ENCODE measurements around the gene MMUT.

MMUT gene

DNA sequence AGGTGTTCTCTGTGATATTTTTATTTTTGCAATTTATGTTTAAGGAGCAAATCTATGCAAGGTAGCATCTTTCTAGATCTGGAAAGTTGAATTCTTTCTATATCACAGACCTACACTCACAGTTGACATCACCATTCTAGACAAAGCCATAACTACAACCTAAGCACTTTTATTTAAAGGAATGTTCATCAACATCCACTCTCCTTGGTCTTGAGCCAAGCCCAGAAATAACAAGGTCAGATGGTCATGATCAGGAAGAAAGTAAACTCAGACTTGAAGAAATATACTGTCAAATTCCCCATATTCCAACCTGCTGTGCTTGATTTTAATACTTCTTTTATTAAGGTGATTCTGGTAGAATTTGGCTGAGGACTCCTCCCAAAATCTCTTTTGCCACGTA lies 32.2 kb downstream of the MMUT start:
- in situ Hi-C loops (cut with MboI; ENCODE audit: low sequenced_read_pairs, unreplicated experiment), result no loop called here
- DNase-seq (ENCODE audit: low spot score), result no peak
- TF ChIP-seq, protein P1, sequence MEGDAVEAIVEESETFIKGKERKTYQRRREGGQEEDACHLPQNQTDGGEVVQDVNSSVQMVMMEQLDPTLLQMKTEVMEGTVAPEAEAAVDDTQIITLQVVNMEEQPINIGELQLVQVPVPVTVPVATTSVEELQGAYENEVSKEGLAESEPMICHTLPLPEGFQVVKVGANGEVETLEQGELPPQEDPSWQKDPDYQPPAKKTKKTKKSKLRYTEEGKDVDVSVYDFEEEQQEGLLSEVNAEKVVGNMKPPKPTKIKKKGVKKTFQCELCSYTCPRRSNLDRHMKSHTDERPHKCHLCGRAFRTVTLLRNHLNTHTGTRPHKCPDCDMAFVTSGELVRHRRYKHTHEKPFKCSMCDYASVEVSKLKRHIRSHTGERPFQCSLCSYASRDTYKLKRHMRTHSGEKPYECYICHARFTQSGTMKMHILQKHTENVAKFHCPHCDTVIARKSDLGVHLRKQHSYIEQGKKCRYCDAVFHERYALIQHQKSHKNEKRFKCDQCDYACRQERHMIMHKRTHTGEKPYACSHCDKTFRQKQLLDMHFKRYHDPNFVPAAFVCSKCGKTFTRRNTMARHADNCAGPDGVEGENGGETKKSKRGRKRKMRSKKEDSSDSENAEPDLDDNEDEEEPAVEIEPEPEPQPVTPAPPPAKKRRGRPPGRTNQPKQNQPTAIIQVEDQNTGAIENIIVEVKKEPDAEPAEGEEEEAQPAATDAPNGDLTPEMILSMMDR (IDR thresholded peaks at IDR 0.05; ENCODE audit: borderline replicate concordance, control extremely low read depth, extremely low read depth, insufficient read depth, missing control alignments), result no peak

DNA sequence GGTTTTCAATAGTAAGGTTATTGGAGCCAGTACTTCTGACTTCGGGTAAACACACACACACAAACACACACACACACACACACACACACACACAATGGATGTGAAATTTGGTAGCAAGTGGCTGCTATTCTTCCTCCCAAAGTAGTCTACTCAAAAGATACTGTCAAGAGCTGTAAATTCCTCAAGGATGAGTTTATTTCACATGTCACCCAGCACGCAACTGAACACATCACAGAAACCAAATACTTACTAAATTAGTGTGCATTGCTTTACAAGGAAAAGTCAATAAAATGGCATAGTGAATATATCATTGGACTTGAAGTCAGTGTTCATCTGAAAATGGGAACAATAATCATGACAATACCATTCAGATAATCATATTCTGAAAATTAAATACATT lies 32.9 kb downstream of the MMUT start:
- no peak for DNase-seq (ENCODE audit: low spot score)
- TF ChIP-seq, protein P1 (IDR thresholded peaks at IDR 0.05; ENCODE audit: borderline replicate concordance, control extremely low read depth, extremely low read depth, insufficient read depth, missing control alignments), result no peak
- in situ Hi-C loops (cut with MboI; ENCODE audit: low sequenced_read_pairs, unreplicated experiment), result no loop called here

DNA sequence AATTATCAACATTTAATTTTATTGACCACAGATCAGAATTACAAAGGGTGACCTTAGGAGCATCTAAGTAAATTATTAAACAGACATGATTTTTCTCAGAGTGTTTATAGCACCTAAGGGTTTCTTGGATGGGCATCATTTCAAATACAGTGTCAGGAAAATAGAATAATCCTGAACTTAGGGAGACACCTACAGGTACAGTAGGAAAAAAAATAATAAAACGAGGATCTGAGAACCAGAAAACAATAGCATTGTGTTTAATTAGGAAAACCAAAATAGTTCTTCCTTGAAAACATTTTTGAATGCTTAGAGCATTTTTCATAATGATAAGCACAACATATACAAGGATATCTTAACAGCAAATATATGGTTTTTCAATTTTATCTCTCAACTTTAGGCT lies 39.2 kb downstream of the MMUT start:
- in situ Hi-C loops (cut with MboI; ENCODE audit: low sequenced_read_pairs, unreplicated experiment), result loop anchor here (25.0 kb wide), 1 partner anchor 1637 kb away; the partner anchor contains the start of gene OPN5
- TF ChIP-seq, protein P1 (IDR thresholded peaks at IDR 0.05; ENCODE audit: borderline replicate concordance, control extremely low read depth, extremely low read depth, insufficient read depth, missing control alignments), result no peak
- no peak for DNase-seq (ENCODE audit: low spot score)

DNA sequence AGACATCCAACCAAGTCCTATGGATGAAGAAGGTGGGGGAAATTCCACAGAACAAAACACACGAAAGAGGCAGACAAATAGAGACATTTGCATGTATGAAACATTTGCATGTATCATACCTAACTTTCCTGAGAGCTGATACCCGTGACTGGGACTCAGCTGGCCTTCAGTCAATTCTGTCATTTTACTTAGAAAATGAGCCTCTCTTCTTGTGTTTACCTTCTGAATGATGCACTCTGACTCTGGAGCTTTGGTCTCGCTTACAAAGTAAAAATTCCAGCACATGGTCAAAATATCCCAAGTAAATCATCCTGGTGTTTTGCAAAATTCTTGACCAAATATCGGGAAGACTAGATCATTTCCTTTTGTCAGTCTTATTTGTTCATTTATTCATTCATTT lies 46.9 kb downstream of the MMUT start:
- TF ChIP-seq, protein P1 (IDR thresholded peaks at IDR 0.05; ENCODE audit: borderline replicate concordance, control extremely low read depth, extremely low read depth, insufficient read depth, missing control alignments), result no peak
- in situ Hi-C loops (cut with MboI; ENCODE audit: low sequenced_read_pairs, unreplicated experiment), result loop anchor here (25.0 kb wide), 1 partner anchor 1629 kb away; the partner anchor contains the start of gene OPN5
- DNase-seq (ENCODE audit: low spot score), result no peak

DNA sequence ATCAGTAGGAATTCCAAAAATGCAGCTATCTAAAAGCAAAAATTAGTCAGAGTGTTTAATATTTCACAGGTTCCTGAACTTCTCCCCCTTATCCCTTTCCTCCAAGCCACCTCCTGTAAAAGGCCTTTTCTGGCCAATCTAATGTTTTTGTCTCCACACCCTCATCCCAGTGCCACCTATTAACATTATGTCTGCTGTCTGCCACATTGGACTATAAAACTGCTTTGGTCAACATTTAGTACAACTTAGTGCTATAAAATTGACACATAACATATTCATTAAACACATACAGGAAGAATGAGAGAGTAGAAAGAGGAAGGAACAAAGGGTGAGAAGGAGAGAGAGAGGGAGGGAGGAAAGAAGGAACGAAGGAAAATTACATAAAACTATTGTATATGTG lies 47.7 kb downstream of the MMUT start:
- TF ChIP-seq, protein P1 (IDR thresholded peaks at IDR 0.05; ENCODE audit: borderline replicate concordance, control extremely low read depth, extremely low read depth, insufficient read depth, missing control alignments), result no peak
- no peak for DNase-seq (ENCODE audit: low spot score)
- in situ Hi-C loops (cut with MboI; ENCODE audit: low sequenced_read_pairs, unreplicated experiment), result loop anchor here (25.0 kb wide), 1 partner anchor 1628 kb away; the partner anchor contains the start of gene OPN5

DNA sequence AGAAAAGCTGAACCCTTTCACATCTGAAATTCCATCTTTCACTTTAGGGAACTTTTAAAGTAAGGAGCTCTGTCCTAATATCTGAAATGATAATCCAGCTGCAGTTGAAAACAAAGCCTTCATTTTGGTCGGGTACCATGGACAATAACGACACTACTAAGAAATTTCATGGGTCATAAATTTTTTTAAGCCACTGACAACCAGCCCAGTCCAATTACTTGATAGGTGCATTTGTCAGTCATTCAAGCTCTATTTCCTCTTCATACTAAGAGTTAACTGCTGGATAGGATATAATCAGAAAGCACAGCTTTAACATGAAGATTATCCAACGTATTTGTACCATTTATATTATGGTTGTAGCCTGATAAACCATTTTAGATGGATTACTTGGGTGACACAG lies 52.5 kb downstream of the MMUT start:
- TF ChIP-seq, protein P1 (IDR thresholded peaks at IDR 0.05; ENCODE audit: borderline replicate concordance, control extremely low read depth, extremely low read depth, insufficient read depth, missing control alignments), result no peak
- in situ Hi-C loops (cut with MboI; ENCODE audit: low sequenced_read_pairs, unreplicated experiment), result loop anchor here (25.0 kb wide), 1 partner anchor 1623 kb away; the partner anchor contains the start of gene OPN5
- DNase-seq (ENCODE audit: low spot score), result no peak

All from GM13976 (cell line).